Raji (cell line): ENCODE results near the gene CCDC80.

ENCODE experiments used
- POLR2A ChIP-seq: IDR thresholded peaks from 2 replicates; pipeline ENCODE4 v1.6.1; 2011; ENCODE audit warnings: low read depth, low read length, control low read depth; ENCODE audit not compliant: insufficient read depth

CCDC80 gene

GRCh38 chr3:112627919-112628466, 12.9 kb downstream of the CCDC80 start:
- no peak for TF ChIP-seq POLR2A

GRCh38 chr3:112627419-112627818, 13.5 kb downstream of the CCDC80 start:
- no peak for TF ChIP-seq POLR2A

GRCh38 chr3:112623717-112624116, 17.2 kb downstream of the CCDC80 start:
- TF ChIP-seq POLR2A: no peak

- no peak for TF ChIP-seq POLR2A
Observed at GRCh38 chr3:112623213-112623612, 17.7 kb downstream of the CCDC80 start.

GRCh38 chr3:112619295-112619694, 21.6 kb downstream of the CCDC80 start:
- no peak for TF ChIP-seq POLR2A

- TF ChIP-seq POLR2A: no peak
Observed at GRCh38 chr3:112617285-112617684, 23.7 kb downstream of the CCDC80 start.

DNA sequence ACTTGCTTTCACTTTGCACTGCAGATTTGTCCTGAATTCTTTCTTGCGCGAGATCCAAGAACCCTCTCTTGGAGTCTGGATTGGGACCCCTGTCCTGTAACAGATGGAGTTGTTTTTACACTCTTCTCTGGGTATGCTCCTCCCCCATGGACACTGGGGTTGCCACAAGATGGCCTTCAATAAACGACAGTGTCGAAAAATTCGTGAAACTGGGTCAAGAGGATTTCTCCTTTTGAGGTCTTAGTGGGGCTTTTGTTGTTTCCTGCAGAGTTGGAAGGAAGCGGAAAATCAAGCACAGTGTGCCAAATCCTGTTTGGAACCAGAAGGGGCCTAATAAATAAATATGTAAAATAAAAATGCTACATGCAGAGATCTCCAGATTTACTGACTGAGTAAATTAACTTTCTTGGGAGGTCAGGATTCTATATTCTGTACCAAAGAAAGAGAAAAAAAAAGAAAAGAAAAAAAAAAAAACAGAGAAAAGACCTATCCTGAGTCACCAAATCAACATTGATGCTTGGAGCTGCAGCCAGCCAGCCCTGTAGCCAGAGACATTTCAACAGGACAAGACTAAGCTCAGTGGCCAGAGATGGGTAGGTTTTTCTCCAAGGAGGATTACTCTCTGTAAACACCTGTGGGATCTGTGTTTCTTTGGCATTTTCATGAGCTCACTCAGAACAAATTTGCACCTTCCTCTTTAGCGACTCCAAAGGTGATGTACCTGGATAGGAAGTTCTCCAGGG, 24.8 kb downstream of the CCDC80 start:
- no peak for TF ChIP-seq POLR2A

DNA sequence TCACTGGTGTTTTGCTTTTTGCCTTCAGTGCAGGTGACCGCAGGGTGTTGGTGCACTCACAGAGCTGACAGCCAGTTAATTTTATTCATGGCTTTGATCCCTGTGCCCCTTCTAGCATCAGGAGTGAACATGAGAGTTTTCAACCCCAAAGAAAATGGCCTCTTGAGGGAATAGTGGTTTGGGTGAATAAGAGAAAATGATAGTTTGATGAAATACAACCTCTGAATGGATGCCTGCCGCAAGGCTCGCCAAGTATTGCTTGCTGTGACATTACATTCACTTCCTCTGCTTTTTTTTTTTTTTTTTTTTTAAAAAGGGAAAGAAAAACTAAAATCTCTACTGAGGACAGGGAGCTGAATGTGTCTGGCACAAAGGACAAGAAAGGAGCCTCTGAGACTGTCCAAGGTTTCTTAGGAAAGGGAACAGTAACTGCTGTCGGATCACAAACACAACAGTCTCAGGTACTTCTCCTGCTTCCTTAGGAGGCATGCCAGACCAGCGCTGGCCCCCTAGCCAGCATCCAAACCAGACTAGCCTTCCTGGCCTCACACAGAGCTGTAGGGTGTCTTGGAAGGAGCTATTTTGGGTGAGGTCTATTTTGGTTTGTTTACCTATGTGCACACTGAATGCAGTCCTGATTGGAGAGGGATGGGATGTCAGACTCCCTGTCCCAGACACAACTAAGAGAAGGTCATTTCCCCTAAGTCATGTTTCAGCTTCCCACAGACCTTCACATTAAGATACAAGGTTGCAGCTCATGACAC, 29.0 kb downstream of the CCDC80 start:
- no peak for TF ChIP-seq POLR2A

DNA sequence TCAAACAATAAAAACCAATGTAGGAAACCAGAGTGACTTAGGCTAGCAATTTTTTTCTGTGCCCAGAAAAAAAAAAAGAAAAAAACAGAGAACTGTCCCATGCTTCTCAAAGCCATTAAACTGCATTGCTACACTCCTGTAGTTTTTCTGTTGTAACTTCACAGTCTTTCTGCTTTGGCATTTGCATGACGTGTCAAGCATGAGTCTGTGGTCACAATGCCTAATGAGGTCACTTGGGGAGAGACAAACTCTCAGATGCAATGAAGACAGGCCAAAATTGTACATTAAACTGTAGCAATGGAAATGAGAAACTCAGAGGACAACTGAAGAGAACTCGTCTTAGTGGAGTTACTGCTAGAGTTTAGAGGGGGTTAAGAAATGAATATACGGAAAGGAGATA, 30.8 kb downstream of the CCDC80 start:
- TF ChIP-seq POLR2A: no peak

DNA sequence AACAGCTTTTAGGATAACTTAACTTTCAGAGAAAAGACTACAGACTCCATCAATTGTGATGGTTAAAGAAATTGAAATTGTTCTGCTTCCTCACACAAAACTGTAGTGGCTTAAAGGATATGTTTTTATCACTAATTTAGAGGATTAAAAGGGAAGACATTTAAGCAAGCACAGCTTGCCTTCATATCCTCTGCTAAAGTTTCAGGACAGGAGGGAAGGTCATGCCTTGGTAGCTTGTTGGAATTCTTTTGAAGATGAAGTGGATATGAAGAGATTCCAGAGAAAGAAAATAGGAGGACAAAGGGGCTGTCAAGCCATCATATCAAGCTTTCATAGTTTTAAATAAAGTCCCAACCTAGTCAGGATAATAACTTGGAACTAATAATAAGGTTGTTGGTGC, 33.1 kb downstream of the CCDC80 start:
- no peak for TF ChIP-seq POLR2A

DNA sequence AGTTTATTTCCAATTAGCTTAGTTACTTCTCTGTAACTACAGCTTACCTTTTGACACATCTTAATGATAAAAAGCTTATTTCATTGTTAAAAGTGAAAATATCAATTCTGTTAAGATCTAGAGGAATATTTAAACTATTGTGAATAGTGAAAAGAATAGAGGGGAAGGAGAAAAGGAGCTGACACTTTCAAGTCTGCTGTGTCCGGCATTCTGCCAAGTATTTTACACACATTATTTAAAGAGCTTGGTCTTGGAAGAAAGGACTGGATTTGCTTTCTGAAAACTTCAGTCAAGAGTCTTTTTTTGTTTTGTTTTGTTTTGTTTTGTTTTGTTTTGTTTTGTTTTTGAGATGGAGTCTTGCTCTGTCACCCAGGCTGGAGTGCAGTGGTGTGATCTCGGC, 34.8 kb downstream of the CCDC80 start:
- TF ChIP-seq POLR2A: no peak

GRCh38 chr3:112605285-112605684, 35.7 kb downstream of the CCDC80 start:
- TF ChIP-seq POLR2A: no peak

DNA sequence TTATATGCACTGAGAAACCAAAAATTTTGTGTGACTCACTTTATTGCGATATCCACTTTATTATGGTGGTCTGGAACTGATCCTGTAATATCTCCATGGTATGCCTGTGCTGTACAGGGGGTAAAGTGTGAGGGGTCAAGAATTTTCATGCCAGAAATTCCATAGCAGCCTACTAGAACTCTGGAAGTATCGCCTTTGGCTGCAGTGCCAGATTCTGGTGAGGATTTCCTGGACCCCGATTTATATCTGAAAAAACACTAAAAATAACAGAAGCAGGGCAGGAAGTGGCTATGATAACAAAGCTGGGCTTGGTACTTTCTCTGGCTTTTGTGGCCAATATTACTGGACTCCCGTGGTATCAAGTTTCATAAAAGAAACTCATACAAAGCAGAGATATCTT, 36.4 kb downstream of the CCDC80 start:
- TF ChIP-seq POLR2A: no peak

GRCh38 chr3:112602217-112602838, 38.6 kb downstream of the CCDC80 start:
- no peak for TF ChIP-seq POLR2A

DNA sequence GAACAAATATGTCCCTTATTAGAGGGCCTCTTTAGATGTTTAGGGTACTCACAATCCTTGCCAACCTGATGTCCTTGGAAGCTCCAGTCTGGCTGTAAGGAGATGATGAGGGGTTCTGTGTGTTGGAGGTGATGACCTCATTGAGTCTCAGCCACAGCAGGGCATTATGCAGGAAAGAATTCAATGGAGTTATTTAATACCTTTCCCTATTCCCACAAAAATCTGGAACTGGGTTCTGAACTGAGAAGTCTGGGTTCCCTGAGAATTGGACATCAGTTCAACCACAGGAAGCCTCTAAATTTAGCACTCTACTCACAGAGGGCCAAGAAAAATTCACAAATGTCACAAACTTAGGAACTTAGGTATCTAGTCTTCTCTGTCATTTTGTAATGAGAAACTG, 42.2 kb downstream of the CCDC80 start:
- no peak for TF ChIP-seq POLR2A

- TF ChIP-seq POLR2A: no peak
Observed at GRCh38 chr3:112597945-112598344, 43.0 kb downstream of the CCDC80 start.
